ENCODE data around the gene ABCC3. TPM values are rescaled to one million over a fixed set of nuclear protein-coding genes. Genes with fewer than 3 reads are reported as not detected.
A peak's percentile ranks its signal among the peaks of the same experiment; 100 is the strongest.

Gene ABCC3
- total and polyA plus RNA-seq, 9 of the 15 experiments (the other 6 are each of a cell fraction or from before 2014, with no cell fraction given), result 0.03 to 1.6 (median 0.42) TPM; not detected in 5

- TF ChIP-seq HINFP (tag; conservative IDR thresholded peaks at IDR 0.05; ENCODE audit: low read depth), result no peak
- no peak for TF ChIP-seq PHF8 (IDR thresholded peaks at IDR 0.05; ENCODE audit: borderline replicate concordance, low read length)
- TF ChIP-seq SREBF1 (IDR thresholded peaks at IDR 0.05; ENCODE audit: borderline replicate concordance, low read depth, low read length), result no peak
- no peak for TF ChIP-seq PHB (CRISPR knock-in tag; IDR thresholded peaks at IDR 0.05)
- TF ChIP-seq ZNF740 (CRISPR knock-in tag; IDR thresholded peaks at IDR 0.05), result no peak
- TF ChIP-seq ZNF740 (tag; IDR thresholded peaks at IDR 0.05), result no peak
- TF ChIP-seq ZNF253 (CRISPR knock-in tag; conservative IDR thresholded peaks at IDR 0.05), result no peak
- no peak for TF ChIP-seq ZEB2 (IDR thresholded peaks at IDR 0.05)
- no peak for TF ChIP-seq ESRRA (IDR thresholded peaks at IDR 0.05; ENCODE audit: borderline replicate concordance, low read depth)
- no peak for TF ChIP-seq ZNF174 (CRISPR knock-in tag; IDR thresholded peaks at IDR 0.05)
- no peak for TF ChIP-seq DACH1 (IDR thresholded peaks at IDR 0.05; ENCODE audit: partially characterized antibody)
- no peak for TF ChIP-seq KLF1 (tag; IDR thresholded peaks at IDR 0.05)
- no peak for TF ChIP-seq TCF7L2 (IDR thresholded peaks at IDR 0.05; ENCODE audit: low read depth, low read length)
- TF ChIP-seq PKNOX1 (IDR thresholded peaks at IDR 0.05), result peak; percentile 50
- 0 out of 2 replicates have a peak, but pooled peaks have one; percentile 34 for TF ChIP-seq ZBTB9 (CRISPR knock-in tag; IDR thresholded peaks at IDR 0.05)
- TF ChIP-seq FIP1L1 (IDR thresholded peaks at IDR 0.05; ENCODE audit: low read depth, low read length, poor library complexity, severe bottlenecking), result no peak
- TF ChIP-seq THRB (CRISPR knock-in tag; conservative IDR thresholded peaks at IDR 0.05), result no peak
- TF ChIP-seq FOXP1 (CRISPR knock-in tag; IDR thresholded peaks at IDR 0.05), result no peak
- no peak for TF ChIP-seq CC2D1A (IDR thresholded peaks at IDR 0.05)
- TF ChIP-seq TAL1 (IDR thresholded peaks at IDR 0.05), result peak; percentile 51; the same call in 1 of the 2 replicates
- no peak for TF ChIP-seq GTF2E2 (tag; IDR thresholded peaks at IDR 0.05)
- no peak for TF ChIP-seq ZNF280B (CRISPR knock-in tag; IDR thresholded peaks at IDR 0.05)
Observed at GRCh38 chr17:50664788-50665458, 30.2 kb downstream of the ABCC3 start (continued).
